Measurements from ENCODE around the gene NRSN2. TPM values are rescaled to one million over a fixed set of nuclear protein-coding genes. Genes with fewer than 3 reads are reported as not detected.
A peak's percentile ranks its signal among the peaks of the same experiment; 100 is the strongest.

The NRSN2 gene
- total and polyA plus RNA-seq, 2 of the 4 experiments (the other 2 are of a cell fraction): 9.9 to 101 TPM

DNA sequence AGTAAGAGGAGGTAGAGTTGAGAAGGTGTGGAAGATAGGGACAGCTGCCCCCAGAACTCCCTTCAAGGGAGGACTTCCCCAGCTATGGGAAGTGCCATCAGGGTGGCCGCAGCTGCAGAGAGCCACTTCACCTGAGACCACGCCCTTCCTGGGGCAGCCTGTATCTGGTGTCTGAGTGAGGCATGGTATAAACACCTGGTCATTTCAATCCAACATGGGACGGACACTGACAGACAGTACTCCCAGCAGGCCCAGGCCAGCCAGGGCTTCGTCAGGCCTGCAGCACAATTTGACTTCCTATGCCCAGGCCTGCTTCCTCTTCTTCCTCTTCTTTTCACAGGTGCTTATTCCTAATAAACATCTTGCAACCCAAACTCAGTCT is 17.1 kb upstream of the NRSN2 start:
- in situ Hi-C loops (cut with MboI; ENCODE audit: low sequenced_read_pairs): loop anchor here (10.0 kb wide), 1 partner anchor 115 kb away; no protein-coding TSS in a partner anchor
- H3K4me2 ChIP-seq (ENCODE audit: low read depth, low read length): no peak overlapping the region; the same call in 1 of the 2 replicates
- H2BK15ac ChIP-seq (ENCODE audit: low read depth, low read length): no peak overlapping the region
- no peaks in the 10 kb centered on the region for H3K27me3 ChIP-seq (ENCODE audit: control insufficient read depth, insufficient read depth, low read length)
- no peak overlapping the region for H3K23ac ChIP-seq (ENCODE audit: low read depth, low read length)
- ChIA-PET CTCF (no interaction called here), POLR2A (ENCODE audit: unreplicated experiment) (no interaction called here)
- no peak overlapping the region for H2BK20ac ChIP-seq (ENCODE audit: low read depth, low read length)
- peaks cover 10% of the 10 kb centered on the region; the same call in 1 of the 2 replicates for H3K36me3 ChIP-seq (ENCODE audit: control insufficient read depth, insufficient read depth, low read length)
- no peak overlapping the region for H3K14ac ChIP-seq (replicated peaks; ENCODE audit: low read depth, low read length)
- no peak overlapping the region for H3K27ac ChIP-seq (ENCODE audit: insufficient read depth, low read length)
- H3K9me3 ChIP-seq (ENCODE audit: control insufficient read depth, insufficient read depth, low read length): no peaks in the 10 kb centered on the region
- no peak overlapping the region for H3K4ac ChIP-seq (ENCODE audit: low read depth, low read length)
- H3K79me1 ChIP-seq (ENCODE audit: low read depth in 1 of 2, low read length in 2 of 2): peaks cover 24 to 40% of the 10 kb centered on the region in 2 experiments
- dilution Hi-C loops (cut with HindIII; ENCODE audit: low sequenced_read_pairs, unreplicated experiment): no loop called here
- no peaks in the 10 kb centered on the region; the same call in 1 of the 2 replicates for H3K9me1 ChIP-seq (ENCODE audit: insufficient read depth, low read length)
- peak overlapping the region; percentile 74 for H2AK9ac ChIP-seq (replicated peaks; ENCODE audit: low read depth, low read length, poor library complexity)
- TF ChIP-seq FOS (IDR thresholded peaks at IDR 0.05; ENCODE audit: low read depth, low read length): no peak
- no peak for TF ChIP-seq RFX5 (IDR thresholded peaks at IDR 0.05; ENCODE audit: low read depth, low read length)
- no peak for TF ChIP-seq CEBPB (IDR thresholded peaks at IDR 0.05; ENCODE audit: low read depth, low read length)
- TF ChIP-seq, protein P1, sequence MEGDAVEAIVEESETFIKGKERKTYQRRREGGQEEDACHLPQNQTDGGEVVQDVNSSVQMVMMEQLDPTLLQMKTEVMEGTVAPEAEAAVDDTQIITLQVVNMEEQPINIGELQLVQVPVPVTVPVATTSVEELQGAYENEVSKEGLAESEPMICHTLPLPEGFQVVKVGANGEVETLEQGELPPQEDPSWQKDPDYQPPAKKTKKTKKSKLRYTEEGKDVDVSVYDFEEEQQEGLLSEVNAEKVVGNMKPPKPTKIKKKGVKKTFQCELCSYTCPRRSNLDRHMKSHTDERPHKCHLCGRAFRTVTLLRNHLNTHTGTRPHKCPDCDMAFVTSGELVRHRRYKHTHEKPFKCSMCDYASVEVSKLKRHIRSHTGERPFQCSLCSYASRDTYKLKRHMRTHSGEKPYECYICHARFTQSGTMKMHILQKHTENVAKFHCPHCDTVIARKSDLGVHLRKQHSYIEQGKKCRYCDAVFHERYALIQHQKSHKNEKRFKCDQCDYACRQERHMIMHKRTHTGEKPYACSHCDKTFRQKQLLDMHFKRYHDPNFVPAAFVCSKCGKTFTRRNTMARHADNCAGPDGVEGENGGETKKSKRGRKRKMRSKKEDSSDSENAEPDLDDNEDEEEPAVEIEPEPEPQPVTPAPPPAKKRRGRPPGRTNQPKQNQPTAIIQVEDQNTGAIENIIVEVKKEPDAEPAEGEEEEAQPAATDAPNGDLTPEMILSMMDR (conservative IDR thresholded peaks at IDR 0.05; ENCODE audit: low read depth, low read length): no peak
- TF ChIP-seq BHLHE40 (IDR thresholded peaks at IDR 0.05; ENCODE audit: low read depth, low read length): no peak
- TF ChIP-seq POLR2A (IDR thresholded peaks at IDR 0.05; ENCODE audit: low read depth, low read length): no peak
- TF ChIP-seq MAFK (IDR thresholded peaks at IDR 0.05; ENCODE audit: low read depth, low read length): no peak
- TF ChIP-seq RCOR1 (IDR thresholded peaks at IDR 0.05; ENCODE audit: insufficient replicate concordance, low read length): no peak
- TF ChIP-seq, protein P2, sequence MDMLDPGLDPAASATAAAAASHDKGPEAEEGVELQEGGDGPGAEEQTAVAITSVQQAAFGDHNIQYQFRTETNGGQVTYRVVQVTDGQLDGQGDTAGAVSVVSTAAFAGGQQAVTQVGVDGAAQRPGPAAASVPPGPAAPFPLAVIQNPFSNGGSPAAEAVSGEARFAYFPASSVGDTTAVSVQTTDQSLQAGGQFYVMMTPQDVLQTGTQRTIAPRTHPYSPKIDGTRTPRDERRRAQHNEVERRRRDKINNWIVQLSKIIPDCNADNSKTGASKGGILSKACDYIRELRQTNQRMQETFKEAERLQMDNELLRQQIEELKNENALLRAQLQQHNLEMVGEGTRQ (IDR thresholded peaks at IDR 0.05; ENCODE audit: low read depth, low read length): no peak
- TF ChIP-seq MXI1 (IDR thresholded peaks at IDR 0.05; ENCODE audit: borderline replicate concordance, low read depth, low read length): no peak
- TF ChIP-seq, protein P3, sequence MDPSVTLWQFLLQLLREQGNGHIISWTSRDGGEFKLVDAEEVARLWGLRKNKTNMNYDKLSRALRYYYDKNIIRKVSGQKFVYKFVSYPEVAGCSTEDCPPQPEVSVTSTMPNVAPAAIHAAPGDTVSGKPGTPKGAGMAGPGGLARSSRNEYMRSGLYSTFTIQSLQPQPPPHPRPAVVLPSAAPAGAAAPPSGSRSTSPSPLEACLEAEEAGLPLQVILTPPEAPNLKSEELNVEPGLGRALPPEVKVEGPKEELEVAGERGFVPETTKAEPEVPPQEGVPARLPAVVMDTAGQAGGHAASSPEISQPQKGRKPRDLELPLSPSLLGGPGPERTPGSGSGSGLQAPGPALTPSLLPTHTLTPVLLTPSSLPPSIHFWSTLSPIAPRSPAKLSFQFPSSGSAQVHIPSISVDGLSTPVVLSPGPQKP (IDR thresholded peaks at IDR 0.05; ENCODE audit: borderline replicate concordance, low read depth, low read length): no peak
- no peak for TF ChIP-seq SMC3 (IDR thresholded peaks at IDR 0.05; ENCODE audit: low read depth, low read length)
- TF ChIP-seq RAD21 (IDR thresholded peaks at IDR 0.05; ENCODE audit: low read length): no peak
- TF ChIP-seq CHD1 (IDR thresholded peaks at IDR 0.05; ENCODE audit: low read depth, low read length): no peak
- TF ChIP-seq NFE2L2 (IDR thresholded peaks at IDR 0.05; ENCODE audit: low read depth, low read length): no peak
- TF ChIP-seq MAZ (IDR thresholded peaks at IDR 0.05; ENCODE audit: borderline replicate concordance, low read depth, low read length): no peak
- WGBS, 2 experiments (ENCODE audit: extremely low coverage in 2 of 2, insufficient read length in 1 of 2): 94% methylated on average over 2 of the region's 4 CpGs; no CpG with 5 or more reads in 1 of the 2 experiments
- no peak for DNase-seq
- no peak overlapping the region for H2AFZ ChIP-seq (replicated peaks; ENCODE audit: low read length, poor library complexity)
- H3K56ac ChIP-seq (ENCODE audit: extremely low read depth, insufficient read depth, low read length): no peak overlapping the region
- no peak overlapping the region for H2BK120ac ChIP-seq (ENCODE audit: low read depth, low read length)
- H3K4me1 ChIP-seq (ENCODE audit: control insufficient read depth, insufficient read depth, low read length): peaks cover 14% of the 10 kb centered on the region
- intact Hi-C loops (cut with micrococcal nuclease): loop anchor here (1.0 to 2.0 kb wide), 2 partner anchors 63 to 121 kb away; no protein-coding TSS in a partner anchor
- H4K8ac ChIP-seq (ENCODE audit: low read depth in 2 of 2, low read length in 2 of 2): no peak overlapping the region
- H2AK5ac ChIP-seq (ENCODE audit: low read depth, low read length): no peak overlapping the region; the same call in 1 of the 2 replicates
- H4K20me1 ChIP-seq (ENCODE audit: insufficient read depth, low read length): peaks cover 47% of the 10 kb centered on the region
- BruUV-seq (replicated peaks): no TSS peak
- H4K5ac ChIP-seq (ENCODE audit: low read depth, low read length): no peak overlapping the region
- H3K4me3 ChIP-seq (ENCODE audit: insufficient read depth, low read depth, low read length): no peak overlapping the region
- no peak overlapping the region for H2BK5ac ChIP-seq (ENCODE audit: low read depth, low read length, poor library complexity, severe bottlenecking)
- H4K91ac ChIP-seq (ENCODE audit: insufficient read depth, low read depth, low read length): no peak overlapping the region
- ATAC-seq (ENCODE audit: low read depth): no peak
- H3K18ac ChIP-seq (ENCODE audit: low read depth, low read length): no peak overlapping the region
- H3K9ac ChIP-seq (ENCODE audit: low read depth, low read length): no peak overlapping the region

Data from IMR-90 (cell line).